ENCODE measurements around the gene ARF1.

The ARF1 gene

GRCh38 chr1:228118040-228118439, 35.5 kb downstream of the ARF1 start:
- no peak overlapping the region for H3K4me3 ChIP-seq (ENCODE audit: low read depth, low read length)
- no peaks in the 10 kb centered on the region for H3K36me3 ChIP-seq (ENCODE audit: control insufficient read depth, insufficient read depth, low read length)
- H3K9me3 ChIP-seq (ENCODE audit: control insufficient read depth, insufficient read depth, low read length): peaks cover 29% of the 10 kb centered on the region
- H3K9ac ChIP-seq (ENCODE audit: low read depth, low read length): no peak overlapping the region
- H3K27ac ChIP-seq (ENCODE audit: low read depth, low read length): no peak overlapping the region
- H3K27me3 ChIP-seq (ENCODE audit: control insufficient read depth, insufficient read depth, low read length): 0 out of 2 replicates have a peak, but pooled peaks cover 7% of the 10 kb centered on the region
- H3K4me1 ChIP-seq (ENCODE audit: control insufficient read depth, insufficient read depth, low read length): no peaks in the 10 kb centered on the region

GRCh38 chr1:228120351-228120750, 37.8 kb downstream of the ARF1 start:
- no peak overlapping the region for H3K27ac ChIP-seq (ENCODE audit: low read depth, low read length)

GRCh38 chr1:228120857-228121489, 38.5 kb downstream of the ARF1 start:
- no peak overlapping the region for H3K27ac ChIP-seq (ENCODE audit: low read depth, low read length)
- peaks cover 16% of the 10 kb centered on the region; the same call in 1 of the 2 replicates for H3K27me3 ChIP-seq (ENCODE audit: control insufficient read depth, insufficient read depth, low read length)
- H3K9me3 ChIP-seq (ENCODE audit: control insufficient read depth, insufficient read depth, low read length): peaks cover 24% of the 10 kb centered on the region
- no peak overlapping the region for H3K9ac ChIP-seq (ENCODE audit: low read depth, low read length)
- H3K4me1 ChIP-seq (ENCODE audit: control insufficient read depth, insufficient read depth, low read length): no peaks in the 10 kb centered on the region
- H3K36me3 ChIP-seq (ENCODE audit: control insufficient read depth, insufficient read depth, low read length): no peaks in the 10 kb centered on the region
- H3K4me3 ChIP-seq (ENCODE audit: low read depth, low read length): no peak overlapping the region

More at GRCh38 chr1:228120351-228120750, 37.8 kb downstream of the ARF1 start:
- H3K4me1 ChIP-seq (ENCODE audit: control insufficient read depth, insufficient read depth, low read length): no peaks in the 10 kb centered on the region
- H3K4me3 ChIP-seq (ENCODE audit: low read depth, low read length): no peak overlapping the region
- H3K9me3 ChIP-seq (ENCODE audit: control insufficient read depth, insufficient read depth, low read length): peaks cover 26% of the 10 kb centered on the region
- H3K27me3 ChIP-seq (ENCODE audit: control insufficient read depth, insufficient read depth, low read length): peaks cover 16% of the 10 kb centered on the region; the same call in 1 of the 2 replicates
- no peaks in the 10 kb centered on the region for H3K36me3 ChIP-seq (ENCODE audit: control insufficient read depth, insufficient read depth, low read length)
- H3K9ac ChIP-seq (ENCODE audit: low read depth, low read length): no peak overlapping the region

DNA sequence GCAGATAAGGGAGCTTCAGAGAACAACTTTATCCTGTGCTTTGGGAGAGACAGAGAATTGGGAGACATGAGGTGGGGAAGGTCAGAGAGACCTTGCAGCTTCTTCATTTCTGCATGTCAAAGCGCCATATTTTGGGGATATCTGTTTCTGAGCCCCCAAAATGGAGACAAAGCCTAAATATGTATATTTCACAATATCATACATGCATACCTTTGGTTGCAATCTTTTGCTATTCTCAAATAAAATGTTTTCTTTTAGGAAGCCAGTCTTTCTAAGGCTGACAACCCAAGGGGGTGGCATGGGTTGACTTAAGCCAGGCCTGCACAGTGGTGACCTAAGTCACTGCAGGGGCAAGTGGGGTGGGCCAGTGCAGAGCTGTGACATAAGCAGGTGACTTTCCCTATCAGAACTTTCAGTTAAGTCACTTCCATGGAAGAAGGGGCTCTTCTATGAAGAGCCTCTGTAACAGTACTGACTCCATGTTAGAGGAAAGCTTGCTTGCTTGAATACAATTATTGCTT, 40.5 kb downstream of the ARF1 start:
- H3K27me3 ChIP-seq (ENCODE audit: control insufficient read depth, insufficient read depth, low read length): peaks cover 24% of the 10 kb centered on the region
- H3K4me3 ChIP-seq (ENCODE audit: low read depth, low read length): no peak overlapping the region
- no peaks in the 10 kb centered on the region for H3K36me3 ChIP-seq (ENCODE audit: control insufficient read depth, insufficient read depth, low read length)
- H3K27ac ChIP-seq (ENCODE audit: low read depth, low read length): no peak overlapping the region
- H3K9ac ChIP-seq (ENCODE audit: low read depth, low read length): no peak overlapping the region
- no peaks in the 10 kb centered on the region for H3K4me1 ChIP-seq (ENCODE audit: control insufficient read depth, insufficient read depth, low read length)
- peaks cover 15% of the 10 kb centered on the region for H3K9me3 ChIP-seq (ENCODE audit: control insufficient read depth, insufficient read depth, low read length)

- no peaks in the 10 kb centered on the region for H3K4me1 ChIP-seq (ENCODE audit: control insufficient read depth, insufficient read depth, low read length)
- no peak overlapping the region for H3K4me3 ChIP-seq (ENCODE audit: low read depth, low read length)
- no peak overlapping the region for H3K27ac ChIP-seq (ENCODE audit: low read depth, low read length)
- H3K27me3 ChIP-seq (ENCODE audit: control insufficient read depth, insufficient read depth, low read length): peaks cover 24% of the 10 kb centered on the region
- no peak overlapping the region for H3K9ac ChIP-seq (ENCODE audit: low read depth, low read length)
- no peaks in the 10 kb centered on the region for H3K36me3 ChIP-seq (ENCODE audit: control insufficient read depth, insufficient read depth, low read length)
- peaks cover 10% of the 10 kb centered on the region; the same call in 1 of the 2 replicates for H3K9me3 ChIP-seq (ENCODE audit: control insufficient read depth, insufficient read depth, low read length)
Measured at GRCh38 chr1:228123505-228123904, 41.0 kb downstream of the ARF1 start.

- peaks cover 29% of the 10 kb centered on the region for H3K27me3 ChIP-seq (ENCODE audit: control insufficient read depth, insufficient read depth, low read length)
- H3K9me3 ChIP-seq (ENCODE audit: control insufficient read depth, insufficient read depth, low read length): peaks cover 2% of the 10 kb centered on the region; the same call in 1 of the 2 replicates
- no peak overlapping the region for H3K9ac ChIP-seq (ENCODE audit: low read depth, low read length)
- no peak overlapping the region for H3K27ac ChIP-seq (ENCODE audit: low read depth, low read length)
- H3K4me3 ChIP-seq (ENCODE audit: low read depth, low read length): no peak overlapping the region
- no peaks in the 10 kb centered on the region for H3K4me1 ChIP-seq (ENCODE audit: control insufficient read depth, insufficient read depth, low read length)
- H3K36me3 ChIP-seq (ENCODE audit: control insufficient read depth, insufficient read depth, low read length): no peaks in the 10 kb centered on the region
Measured at GRCh38 chr1:228125185-228125584, 42.7 kb downstream of the ARF1 start.

GRCh38 chr1:228131766-228132165, 49.3 kb downstream of the ARF1 start:
- Histone ChIP-seq H3K36me3 (ENCODE audit: control insufficient read depth, insufficient read depth, low read length) (no peaks in the 10 kb centered on the region), H3K27ac (ENCODE audit: low read depth, low read length) (no peak overlapping the region), H3K4me3 (ENCODE audit: low read depth, low read length) (no peak overlapping the region), H3K9me3 (ENCODE audit: control insufficient read depth, insufficient read depth, low read length) (no peaks in the 10 kb centered on the region), H3K9ac (ENCODE audit: low read depth, low read length) (no peak overlapping the region), H3K27me3 (ENCODE audit: control insufficient read depth, insufficient read depth, low read length) (peaks cover 33% of the 10 kb centered on the region), H3K4me1 (ENCODE audit: control insufficient read depth, insufficient read depth, low read length) (no peaks in the 10 kb centered on the region)

DNA sequence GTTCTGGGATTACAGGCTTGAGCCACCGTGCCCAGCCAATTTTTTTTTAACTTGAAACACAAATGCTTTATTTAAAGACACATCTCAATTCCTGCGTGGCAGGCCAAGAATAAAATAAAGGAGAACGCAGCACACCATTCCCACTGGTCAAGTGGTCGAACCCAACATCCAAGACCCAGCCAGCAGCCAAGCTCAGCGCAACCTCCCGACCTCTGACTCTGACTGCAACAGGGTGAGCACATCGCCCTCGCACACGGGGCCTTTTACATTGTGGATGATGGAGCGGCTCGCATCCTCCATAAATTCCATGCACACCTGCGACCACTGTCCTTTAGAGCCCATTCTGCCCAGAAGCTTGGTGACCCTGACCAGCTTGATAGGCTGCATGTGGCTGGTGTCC, 52.1 kb downstream of the ARF1 start:
- Histone ChIP-seq H3K4me3 (ENCODE audit: low read depth, low read length) (no peak overlapping the region), H3K27me3 (ENCODE audit: control insufficient read depth, insufficient read depth, low read length) (peaks cover 38% of the 10 kb centered on the region), H3K36me3 (ENCODE audit: control insufficient read depth, insufficient read depth, low read length) (no peaks in the 10 kb centered on the region), H3K27ac (ENCODE audit: low read depth, low read length) (no peak overlapping the region), H3K4me1 (ENCODE audit: control insufficient read depth, insufficient read depth, low read length) (no peaks in the 10 kb centered on the region), H3K9me3 (ENCODE audit: control insufficient read depth, insufficient read depth, low read length) (no peaks in the 10 kb centered on the region), H3K9ac (ENCODE audit: low read depth, low read length) (no peak overlapping the region)

- H3K36me3 ChIP-seq (ENCODE audit: control insufficient read depth, insufficient read depth, low read length): no peaks in the 10 kb centered on the region
- peaks cover 6% of the 10 kb centered on the region; the same call in 1 of the 2 replicates for H3K4me1 ChIP-seq (ENCODE audit: control insufficient read depth, insufficient read depth, low read length)
- H3K27ac ChIP-seq (ENCODE audit: low read depth, low read length): no peak overlapping the region
- no peak overlapping the region for H3K9ac ChIP-seq (ENCODE audit: low read depth, low read length)
- no peaks in the 10 kb centered on the region for H3K9me3 ChIP-seq (ENCODE audit: control insufficient read depth, insufficient read depth, low read length)
- peaks cover 34% of the 10 kb centered on the region for H3K27me3 ChIP-seq (ENCODE audit: control insufficient read depth, insufficient read depth, low read length)
- no peak overlapping the region for H3K4me3 ChIP-seq (ENCODE audit: low read depth, low read length)
Measured at GRCh38 chr1:228136901-228137300, 54.4 kb downstream of the ARF1 start.

- Histone ChIP-seq H3K9me3 (ENCODE audit: control insufficient read depth, insufficient read depth, low read length) (no peaks in the 10 kb centered on the region), H3K9ac (ENCODE audit: low read depth, low read length) (peak overlapping the region; percentile 63; the same call in 1 of the 2 replicates), H3K27ac (ENCODE audit: low read depth, low read length) (peak overlapping the region; percentile 87), H3K27me3 (ENCODE audit: control insufficient read depth, insufficient read depth, low read length) (peaks cover 34% of the 10 kb centered on the region), H3K36me3 (ENCODE audit: control insufficient read depth, insufficient read depth, low read length) (no peaks in the 10 kb centered on the region), H3K4me1 (ENCODE audit: control insufficient read depth, insufficient read depth, low read length) (peaks cover 6% of the 10 kb centered on the region; the same call in 1 of the 2 replicates), H3K4me3 (ENCODE audit: low read depth, low read length) (peak overlapping the region; percentile 87)
Measured at GRCh38 chr1:228139406-228139930, 57.0 kb downstream of the ARF1 start.
